ENCODE measurements around the gene RBM44. TPM values are rescaled to one million over a fixed set of nuclear protein-coding genes. Genes with fewer than 3 reads are reported as not detected.
"Not testable (repeated sequence)": the region's sequence is repeated elsewhere in the genome, so short reads cannot be mapped to it uniquely, and the experiment has no call there.

Gene RBM44
- total RNA-seq, 1 experiment from 2014 or later: 1.2 TPM

GRCh38 chr2:237758185-237758584 is 40.4 kb upstream of the RBM44 start:
- Histone ChIP-seq H3K4me2 (ENCODE audit: low read depth, low read length, poor library complexity, severe bottlenecking) (no peak overlapping the region), H2AFZ (ENCODE audit: low read length) (no peak overlapping the region), H3K27me3 (ENCODE audit: low read length) (no peaks in the 10 kb centered on the region), H3K9ac (ENCODE audit: low read length) (no peak overlapping the region), H3K36me3 (ENCODE audit: insufficient read depth, low read length) (no peaks in the 10 kb centered on the region), H3K4me1 (ENCODE audit: low read length) (no peaks in the 10 kb centered on the region), H4K20me1 (ENCODE audit: insufficient read depth, low read depth, low read length) (no peaks in the 10 kb centered on the region), H3K27ac (ENCODE audit: low read length) (no peak overlapping the region), H3K4me3 (ENCODE audit: low read length) (no peak overlapping the region), H3K79me2 (ENCODE audit: low read length) (no peaks in the 10 kb centered on the region), H3K9me2 (replicated peaks; ENCODE audit: insufficient read depth, low read length) (no peaks in the 10 kb centered on the region), H3K9me3 (ENCODE audit: low read length) (no peaks in the 10 kb centered on the region)
- no peak for DNase-seq

GRCh38 chr2:237759176-237759575 is 39.4 kb upstream of the RBM44 start:
- H4K20me1 ChIP-seq (ENCODE audit: insufficient read depth, low read depth, low read length): no peaks in the 10 kb centered on the region
- H3K27ac ChIP-seq (ENCODE audit: low read length): no peak overlapping the region
- no peaks in the 10 kb centered on the region for H3K27me3 ChIP-seq (ENCODE audit: low read length)
- H3K79me2 ChIP-seq (ENCODE audit: low read length): no peaks in the 10 kb centered on the region
- H3K9me3 ChIP-seq (ENCODE audit: low read length): no peaks in the 10 kb centered on the region
- no peak overlapping the region for H2AFZ ChIP-seq (ENCODE audit: low read length)
- no peak overlapping the region for H3K4me3 ChIP-seq (ENCODE audit: low read length)
- DNase-seq: no peak
- no peaks in the 10 kb centered on the region for H3K36me3 ChIP-seq (ENCODE audit: insufficient read depth, low read length)
- no peaks in the 10 kb centered on the region for H3K4me1 ChIP-seq (ENCODE audit: low read length)
- no peak overlapping the region for H3K9ac ChIP-seq (ENCODE audit: low read length)
- H3K9me2 ChIP-seq (replicated peaks; ENCODE audit: insufficient read depth, low read length): no peaks in the 10 kb centered on the region
- H3K4me2 ChIP-seq (ENCODE audit: low read depth, low read length, poor library complexity, severe bottlenecking): no peak overlapping the region

- no peaks in the 10 kb centered on the region for H3K79me2 ChIP-seq (ENCODE audit: low read length)
- no peaks in the 10 kb centered on the region for H4K20me1 ChIP-seq (ENCODE audit: insufficient read depth, low read depth, low read length)
- H3K9me2 ChIP-seq (replicated peaks; ENCODE audit: insufficient read depth, low read length): no peaks in the 10 kb centered on the region
- no peaks in the 10 kb centered on the region for H3K4me1 ChIP-seq (ENCODE audit: low read length)
- H3K4me2 ChIP-seq (ENCODE audit: low read depth, low read length, poor library complexity, severe bottlenecking): no peak overlapping the region
- H2AFZ ChIP-seq (ENCODE audit: low read length): no peak overlapping the region
- no peak overlapping the region for H3K4me3 ChIP-seq (ENCODE audit: low read length)
- H3K9ac ChIP-seq (ENCODE audit: low read length): no peak overlapping the region
- H3K27me3 ChIP-seq (ENCODE audit: low read length): no peaks in the 10 kb centered on the region
- no peak for DNase-seq
- no peaks in the 10 kb centered on the region for H3K9me3 ChIP-seq (ENCODE audit: low read length)
- H3K27ac ChIP-seq (ENCODE audit: low read length): no peak overlapping the region
- H3K36me3 ChIP-seq (ENCODE audit: insufficient read depth, low read length): no peaks in the 10 kb centered on the region
Measured at GRCh38 chr2:237760506-237761502, 37.8 kb upstream of the RBM44 start.

- H3K9me2 ChIP-seq (replicated peaks; ENCODE audit: insufficient read depth, low read length); H3K27ac ChIP-seq (ENCODE audit: low read length); H4K20me1 ChIP-seq (ENCODE audit: insufficient read depth, low read depth, low read length); H3K4me1 ChIP-seq (ENCODE audit: low read length); H2AFZ ChIP-seq (ENCODE audit: low read length); H3K9me3 ChIP-seq (ENCODE audit: low read length); H3K4me3 ChIP-seq (ENCODE audit: low read length); H3K9ac ChIP-seq (ENCODE audit: low read length); H3K4me2 ChIP-seq (ENCODE audit: low read depth, low read length, poor library complexity, severe bottlenecking); H3K27me3 ChIP-seq (ENCODE audit: low read length); H3K79me2 ChIP-seq (ENCODE audit: low read length); DNase-seq; H3K36me3 ChIP-seq (ENCODE audit: insufficient read depth, low read length): not testable (repeated sequence)
Measured at GRCh38 chr2:237762291-237763182, 36.0 kb upstream of the RBM44 start.

- no peak overlapping the region for H3K27ac ChIP-seq (ENCODE audit: low read length)
- no peak overlapping the region for H3K4me3 ChIP-seq (ENCODE audit: low read length)
- H3K4me1 ChIP-seq (ENCODE audit: low read length): no peaks in the 10 kb centered on the region
- no peak overlapping the region for H2AFZ ChIP-seq (ENCODE audit: low read length)
- H4K20me1 ChIP-seq (ENCODE audit: insufficient read depth, low read depth, low read length): no peaks in the 10 kb centered on the region
- H3K9me2 ChIP-seq (replicated peaks; ENCODE audit: insufficient read depth, low read length): no peaks in the 10 kb centered on the region
- no peak overlapping the region for H3K9ac ChIP-seq (ENCODE audit: low read length)
- no peak for DNase-seq
- no peaks in the 10 kb centered on the region for H3K79me2 ChIP-seq (ENCODE audit: low read length)
- no peaks in the 10 kb centered on the region for H3K36me3 ChIP-seq (ENCODE audit: insufficient read depth, low read length)
- no peak overlapping the region for H3K4me2 ChIP-seq (ENCODE audit: low read depth, low read length, poor library complexity, severe bottlenecking)
- H3K9me3 ChIP-seq (ENCODE audit: low read length): no peaks in the 10 kb centered on the region
- H3K27me3 ChIP-seq (ENCODE audit: low read length): no peaks in the 10 kb centered on the region
Measured at GRCh38 chr2:237763812-237764211, 34.8 kb upstream of the RBM44 start.

- not testable (repeated sequence) for H3K79me2 ChIP-seq (ENCODE audit: low read length); H3K27me3 ChIP-seq (ENCODE audit: low read length); H3K4me1 ChIP-seq (ENCODE audit: low read length); H3K36me3 ChIP-seq (ENCODE audit: insufficient read depth, low read length); DNase-seq; H4K20me1 ChIP-seq (ENCODE audit: insufficient read depth, low read depth, low read length); H3K9me2 ChIP-seq (replicated peaks; ENCODE audit: insufficient read depth, low read length); H3K4me3 ChIP-seq (ENCODE audit: low read length); H3K4me2 ChIP-seq (ENCODE audit: low read depth, low read length, poor library complexity, severe bottlenecking); H3K9me3 ChIP-seq (ENCODE audit: low read length); H3K9ac ChIP-seq (ENCODE audit: low read length); H3K27ac ChIP-seq (ENCODE audit: low read length); H2AFZ ChIP-seq (ENCODE audit: low read length)
Measured at GRCh38 chr2:237765122-237765521, 33.5 kb upstream of the RBM44 start.

GRCh38 chr2:237765875-237766274 is 32.7 kb upstream of the RBM44 start:
- H3K4me2 ChIP-seq (ENCODE audit: low read depth, low read length, poor library complexity, severe bottlenecking): no peak overlapping the region
- DNase-seq: no peak
- no peaks in the 10 kb centered on the region for H3K9me3 ChIP-seq (ENCODE audit: low read length)
- no peaks in the 10 kb centered on the region for H3K9me2 ChIP-seq (replicated peaks; ENCODE audit: insufficient read depth, low read length)
- no peaks in the 10 kb centered on the region for H4K20me1 ChIP-seq (ENCODE audit: insufficient read depth, low read depth, low read length)
- H3K4me1 ChIP-seq (ENCODE audit: low read length): no peaks in the 10 kb centered on the region
- H3K27ac ChIP-seq (ENCODE audit: low read length): no peak overlapping the region
- no peaks in the 10 kb centered on the region for H3K79me2 ChIP-seq (ENCODE audit: low read length)
- H3K4me3 ChIP-seq (ENCODE audit: low read length): no peak overlapping the region
- H2AFZ ChIP-seq (ENCODE audit: low read length): no peak overlapping the region
- H3K9ac ChIP-seq (ENCODE audit: low read length): no peak overlapping the region
- H3K36me3 ChIP-seq (ENCODE audit: insufficient read depth, low read length): no peaks in the 10 kb centered on the region
- no peaks in the 10 kb centered on the region for H3K27me3 ChIP-seq (ENCODE audit: low read length)

- Histone ChIP-seq H3K9me2 (replicated peaks; ENCODE audit: insufficient read depth, low read length) (no peaks in the 10 kb centered on the region), H2AFZ (ENCODE audit: low read length) (no peak overlapping the region), H3K27me3 (ENCODE audit: low read length) (no peaks in the 10 kb centered on the region), H3K4me2 (ENCODE audit: low read depth, low read length, poor library complexity, severe bottlenecking) (no peak overlapping the region), H3K9ac (ENCODE audit: low read length) (no peak overlapping the region), H3K9me3 (ENCODE audit: low read length) (no peaks in the 10 kb centered on the region), H3K79me2 (ENCODE audit: low read length) (no peaks in the 10 kb centered on the region), H3K27ac (ENCODE audit: low read length) (no peak overlapping the region), H3K36me3 (ENCODE audit: insufficient read depth, low read length) (no peaks in the 10 kb centered on the region), H3K4me3 (ENCODE audit: low read length) (no peak overlapping the region), H3K4me1 (ENCODE audit: low read length) (no peaks in the 10 kb centered on the region), H4K20me1 (ENCODE audit: insufficient read depth, low read depth, low read length) (no peaks in the 10 kb centered on the region)
- no peak for DNase-seq
Measured at GRCh38 chr2:237766340-237766739, 32.2 kb upstream of the RBM44 start.

Data from Karpas-422 (cell line).